Suprapubic skin (tissue), 4 donors: ENCODE results near the gene GPR132.
"Not testable (repeated sequence)": the region's sequence is repeated elsewhere in the genome, so short reads cannot be mapped to it uniquely, and the experiment has no call there.

ENCODE experiments used
- CTCF ChIP-seq, 2 donors: fragments of 200-600 bp in 1 of 2; fragments of 450-650 bp in 1 of 2; sonication (generic) in 1 of 2; IDR thresholded peaks; one replicate each; pipeline ENCODE4 v1.5.1; 2016 to 2019; ENCODE audit warnings: antibody characterized with exemption in 2 of 2, mild to moderate bottlenecking in 1 of 2, moderate library complexity in 1 of 2
- EP300 ChIP-seq: sonication (generic); formaldehyde crosslinking; IDR thresholded peaks from one replicate; pipeline ENCODE4 v1.6.1; 2017; ENCODE audit warnings: antibody characterized with exemption
- POLR2A ChIP-seq, 2 donors: fragments of 450-650 bp; IDR thresholded peaks; one replicate each; pipeline ENCODE4 v1.6.1; 2017; ENCODE audit warnings: antibody characterized with exemption in 2 of 2, mild to moderate bottlenecking in 2 of 2, moderate library complexity in 2 of 2
- POLR2AphosphoS5 ChIP-seq, 3 donors: sonication (generic); formaldehyde crosslinking; IDR thresholded peaks; one replicate each; pipeline ENCODE4 v1.6.1; 2017; ENCODE audit warnings: antibody characterized with exemption in 3 of 3

- TF ChIP-seq POLR2A (IDR thresholded peaks at IDR 0.05); POLR2AphosphoS5 (IDR thresholded peaks at IDR 0.05); CTCF (IDR thresholded peaks at IDR 0.05); EP300: not testable (repeated sequence)
Measured at GRCh38 chr14:105027718-105028117, 37.5 kb downstream of the GPR132 start.
